ENCODE measurements around the gene RPL38. TPM values are rescaled to one million over a fixed set of nuclear protein-coding genes. Genes with fewer than 3 reads are reported as not detected.

RPL38 gene
- total RNA-seq, 2 experiments from 2014 or later = 2,305 to 2,531 TPM

DNA sequence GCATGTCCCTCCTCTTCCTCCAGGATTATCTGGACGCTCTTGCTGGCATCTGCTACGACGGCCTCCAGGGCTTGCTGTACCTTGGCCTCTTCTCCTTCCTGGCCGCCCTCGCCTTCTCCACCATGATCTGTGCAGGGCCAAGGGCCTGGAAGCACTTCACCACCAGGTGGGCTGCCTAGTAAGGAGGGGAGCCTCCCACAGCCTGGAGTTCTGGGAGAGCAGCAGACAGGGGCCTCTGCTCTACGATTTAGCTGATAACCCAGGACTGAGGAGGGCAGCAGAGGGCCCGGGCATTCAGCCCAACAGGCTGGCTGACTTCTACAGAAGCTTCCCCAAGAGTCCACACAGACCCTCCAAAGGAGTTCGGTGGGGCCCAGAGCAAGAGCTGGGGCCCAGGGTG is 48.7 kb downstream of the RPL38 start:
- Histone ChIP-seq H3K4me3 (ENCODE audit: low read length) (no peak overlapping the region), H3K27me3 (ENCODE audit: control insufficient read depth in 1 of 2, insufficient read depth in 2 of 2, low read length in 2 of 2) (no peaks in the 10 kb centered on the region), H3K27ac (ENCODE audit: low read depth in 1 of 2, low read length in 2 of 2) (no peak overlapping the region), H3K36me3 (ENCODE audit: insufficient read depth, low read length) (peaks cover 15% of the 10 kb centered on the region), H3K4me1 (ENCODE audit: insufficient read depth, low read length) (no peaks in the 10 kb centered on the region), H3K9me3 (ENCODE audit: control insufficient read depth in 1 of 2, insufficient read depth in 1 of 2, low read length in 2 of 2) (no peaks in the 10 kb centered on the region)
- Mint-ChIP-seq H3K36me3 (ENCODE audit: low read depth) (peaks cover 9% of the 10 kb centered on the region), H3K9me3 (no peaks in the 10 kb centered on the region), H3K27me3 (no peaks in the 10 kb centered on the region), H3K4me3 (no peak overlapping the region), H3K27ac (no peak overlapping the region), H3K4me1 (ENCODE audit: low read depth) (no peaks in the 10 kb centered on the region)
- no peak for ATAC-seq (ENCODE audit: poor library complexity)
- intact Hi-C loops (cut with DNase I, micrococcal nuclease) = no loop called here
- POLR2A ChIA-PET = no interaction called here
- CTCF ChIA-PET = no interaction called here
- TF ChIP-seq, protein P1, sequence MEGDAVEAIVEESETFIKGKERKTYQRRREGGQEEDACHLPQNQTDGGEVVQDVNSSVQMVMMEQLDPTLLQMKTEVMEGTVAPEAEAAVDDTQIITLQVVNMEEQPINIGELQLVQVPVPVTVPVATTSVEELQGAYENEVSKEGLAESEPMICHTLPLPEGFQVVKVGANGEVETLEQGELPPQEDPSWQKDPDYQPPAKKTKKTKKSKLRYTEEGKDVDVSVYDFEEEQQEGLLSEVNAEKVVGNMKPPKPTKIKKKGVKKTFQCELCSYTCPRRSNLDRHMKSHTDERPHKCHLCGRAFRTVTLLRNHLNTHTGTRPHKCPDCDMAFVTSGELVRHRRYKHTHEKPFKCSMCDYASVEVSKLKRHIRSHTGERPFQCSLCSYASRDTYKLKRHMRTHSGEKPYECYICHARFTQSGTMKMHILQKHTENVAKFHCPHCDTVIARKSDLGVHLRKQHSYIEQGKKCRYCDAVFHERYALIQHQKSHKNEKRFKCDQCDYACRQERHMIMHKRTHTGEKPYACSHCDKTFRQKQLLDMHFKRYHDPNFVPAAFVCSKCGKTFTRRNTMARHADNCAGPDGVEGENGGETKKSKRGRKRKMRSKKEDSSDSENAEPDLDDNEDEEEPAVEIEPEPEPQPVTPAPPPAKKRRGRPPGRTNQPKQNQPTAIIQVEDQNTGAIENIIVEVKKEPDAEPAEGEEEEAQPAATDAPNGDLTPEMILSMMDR (IDR thresholded peaks at IDR 0.05) = no peak
- DNase-seq = no peak

DNA sequence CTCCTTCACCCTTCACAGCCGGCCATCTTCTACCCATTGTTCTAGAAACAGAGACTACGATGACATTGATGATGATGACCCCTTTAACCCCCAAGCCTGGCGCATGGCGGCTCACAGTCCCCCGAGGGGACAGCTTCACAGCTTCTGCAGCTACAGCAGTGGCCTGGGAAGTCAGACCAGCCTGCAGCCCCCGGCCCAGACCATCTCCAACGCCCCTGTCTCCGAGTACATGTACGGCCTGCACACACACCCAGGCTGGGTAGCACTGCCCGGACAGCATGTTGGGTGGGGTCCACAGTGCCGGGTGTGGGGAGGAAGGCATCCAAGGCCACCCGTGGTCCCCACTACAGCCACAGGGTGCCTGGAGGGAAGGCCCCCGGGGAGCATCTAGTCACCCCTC is 49.6 kb downstream of the RPL38 start:
- H3K27ac ChIP-seq (ENCODE audit: low read depth in 1 of 2, low read length in 2 of 2) = no peak overlapping the region
- intact Hi-C loops (cut with DNase I, micrococcal nuclease) = no loop called here

DNA sequence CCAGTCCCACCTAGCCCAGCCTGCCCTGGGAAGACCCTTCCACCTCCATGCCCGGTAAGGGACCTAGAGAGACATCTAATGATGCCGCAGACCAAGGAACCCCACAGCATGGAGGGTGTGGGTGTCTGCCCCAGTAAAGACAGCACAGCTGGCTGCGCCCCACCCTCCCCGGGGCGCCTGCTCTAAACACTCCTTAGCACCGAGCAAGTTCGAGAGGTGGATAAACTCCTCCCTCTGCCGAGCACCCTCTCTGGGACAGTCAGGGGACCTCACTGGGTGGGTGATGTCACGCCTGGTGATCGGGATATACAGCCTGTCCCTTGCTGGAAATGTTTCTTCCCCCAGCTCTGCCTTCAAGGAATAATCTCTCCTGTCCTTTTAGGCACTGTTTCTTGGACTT is 53.8 kb downstream of the RPL38 start:
- ChIA-PET POLR2A (no interaction called here), CTCF (no interaction called here)
- no peak for ATAC-seq (ENCODE audit: poor library complexity)
- no peak for DNase-seq
- intact Hi-C loops (cut with DNase I, micrococcal nuclease) = no loop called here
- no peak overlapping the region for H3K27ac Mint-ChIP-seq
- Histone ChIP-seq H3K36me3 (ENCODE audit: insufficient read depth, low read length) (peaks cover 15% of the 10 kb centered on the region), H3K4me3 (ENCODE audit: low read length) (no peak overlapping the region), H3K4me1 (ENCODE audit: insufficient read depth, low read length) (no peaks in the 10 kb centered on the region), H3K27me3 (ENCODE audit: control insufficient read depth in 1 of 2, insufficient read depth in 2 of 2, low read length in 2 of 2) (no peaks in the 10 kb centered on the region), H3K9me3 (ENCODE audit: control insufficient read depth in 1 of 2, insufficient read depth in 1 of 2, low read length in 2 of 2) (no peaks in the 10 kb centered on the region), H3K27ac (ENCODE audit: low read depth in 1 of 2, low read length in 2 of 2) (no peak overlapping the region)
- H3K36me3 Mint-ChIP-seq (ENCODE audit: low read depth) = peaks cover 4% of the 10 kb centered on the region
- no peak overlapping the region for H3K4me3 Mint-ChIP-seq
- no peaks in the 10 kb centered on the region for H3K9me3 Mint-ChIP-seq
- no peaks in the 10 kb centered on the region for H3K27me3 Mint-ChIP-seq
- TF ChIP-seq, protein P1 (IDR thresholded peaks at IDR 0.05) = no peak
- H3K4me1 Mint-ChIP-seq (ENCODE audit: low read depth) = no peaks in the 10 kb centered on the region

More for the DNA sequence above, 49.6 kb downstream of the RPL38 start:
- TF ChIP-seq, protein P1 (IDR thresholded peaks at IDR 0.05) = no peak
- H3K36me3 Mint-ChIP-seq (ENCODE audit: low read depth) = peaks cover 9% of the 10 kb centered on the region
- H3K4me3 Mint-ChIP-seq = no peak overlapping the region
- ChIA-PET POLR2A (no interaction called here), CTCF (no interaction called here)
- DNase-seq (no peak), ATAC-seq (ENCODE audit: poor library complexity) (no peak)
- no peaks in the 10 kb centered on the region for H3K27me3 Mint-ChIP-seq
- no peaks in the 10 kb centered on the region for H3K9me3 Mint-ChIP-seq
- Histone ChIP-seq H3K4me1 (ENCODE audit: insufficient read depth, low read length) (no peaks in the 10 kb centered on the region), H3K4me3 (ENCODE audit: low read length) (no peak overlapping the region), H3K9me3 (ENCODE audit: control insufficient read depth in 1 of 2, insufficient read depth in 1 of 2, low read length in 2 of 2) (no peaks in the 10 kb centered on the region), H3K36me3 (ENCODE audit: insufficient read depth, low read length) (peaks cover 17% of the 10 kb centered on the region), H3K27me3 (ENCODE audit: control insufficient read depth in 1 of 2, insufficient read depth in 2 of 2, low read length in 2 of 2) (no peaks in the 10 kb centered on the region)
- H3K4me1 Mint-ChIP-seq (ENCODE audit: low read depth) = no peaks in the 10 kb centered on the region
- H3K27ac Mint-ChIP-seq = no peak overlapping the region

Measured in CD4-positive, alpha-beta T cell (primary cell).